Endodermal cell (in vitro differentiated cells): Measurements from ENCODE around the gene GALNT14. TPM values are rescaled to one million over a fixed set of nuclear protein-coding genes. Genes with fewer than 3 reads are reported as not detected.

Source experiments
- DNase-seq: peaks from one replicate; pipeline ENCODE4 v3.0.0-alpha.2; 2017
- H3K27ac ChIP-seq: 2 replicates; pipeline ENCODE4 v1.5.1; 2013; ENCODE audit warnings: mild to moderate bottlenecking, low read depth, low read length, moderate library complexity
- H3K27me3 ChIP-seq: 2 replicates; pipeline ENCODE4 v1.6.1; 2013; ENCODE audit warnings: mild to moderate bottlenecking, low read length, moderate library complexity; ENCODE audit not compliant: insufficient read depth, control insufficient read depth, poor library complexity, severe bottlenecking
- H3K36me3 ChIP-seq: 2 replicates; pipeline ENCODE4 v1.7.0; 2013; ENCODE audit warnings: mild to moderate bottlenecking, low read length, moderate library complexity; ENCODE audit not compliant: control insufficient read depth, insufficient read depth
- H3K4me1 ChIP-seq: one replicate; pipeline ENCODE4 v1.7.0; 2013; ENCODE audit warnings: low read length; ENCODE audit not compliant: control insufficient read depth, insufficient read depth
- H3K4me3 ChIP-seq: 2 replicates; pipeline ENCODE4 v1.5.1; 2013; ENCODE audit warnings: mild to moderate bottlenecking, low read length, moderate library complexity
- H3K9ac ChIP-seq: 2 replicates; pipeline ENCODE4 v1.6.1; 2013; ENCODE audit warnings: mild to moderate bottlenecking, low read length, moderate library complexity; ENCODE audit not compliant: poor library complexity, severe bottlenecking; ENCODE audit errors: extremely low read depth
- H3K9me3 ChIP-seq: 2 replicates; pipeline ENCODE4 v1.6.1; 2013; ENCODE audit warnings: mild to moderate bottlenecking, low read length, moderate library complexity; ENCODE audit not compliant: control insufficient read depth
- H3K27ac Mint-ChIP-seq: 2 replicates; pipeline ENCODE4 v1.8.0; 2020; ENCODE audit warnings: mixed read lengths
- H3K27me3 Mint-ChIP-seq: 2 replicates; pipeline ENCODE4 v1.8.0; 2021; ENCODE audit warnings: mild to moderate bottlenecking, mixed read lengths; ENCODE audit not compliant: insufficient read depth
- H3K36me3 Mint-ChIP-seq: 2 replicates; pipeline ENCODE4 v1.8.0; 2020; ENCODE audit warnings: low read depth, mixed read lengths
- H3K4me1 Mint-ChIP-seq: 2 replicates; pipeline ENCODE4 v1.8.0; 2020; ENCODE audit warnings: mixed read lengths
- H3K4me3 Mint-ChIP-seq: 2 replicates; pipeline ENCODE4 v1.8.0; 2020; ENCODE audit warnings: mild to moderate bottlenecking, moderate library complexity, mixed read lengths
- H3K9me3 Mint-ChIP-seq: 2 replicates; pipeline ENCODE4 v1.8.0; 2020; ENCODE audit warnings: mild to moderate bottlenecking, mixed read lengths
- CTCF ChIP-seq: fragments of 200-600 bp; sonication (generic); conservative IDR thresholded peaks from 2 replicates; pipeline ENCODE4 v1.5.0; 2021; ENCODE audit warnings: antibody characterized with exemption, mild to moderate bottlenecking
- WGBS, 2 experiments: methylation state at CpG; one replicate each; pipeline versions ENCODE4 v1.1.5 to v1.1.7; 2013; ENCODE audit warnings: missing lambda C conversion rate in 2 of 2, mixed read lengths in 1 of 2; ENCODE audit not compliant: insufficient coverage in 1 of 2, insufficient read length in 1 of 2; 5-methylcytosine and 5-hydroxymethylcytosine counted together
- total RNA-seq, 2 donors: library from RNA; stranded (reverse); fragmentation: NEBNext Ultra II Directional in 1 of 2; extraction: Animal tissue kit (Norgen Biotek cat#: 25700) in 1 of 2; gene quantifications; 2 replicates in 1 of 2; 3 replicates in 1 of 2; pipeline ENCODE4 v1.2.1, GENCODE V29; 2021

Gene GALNT14
- total RNA-seq, 2 donors from 2014 or later: 1.4 TPM

DNA sequence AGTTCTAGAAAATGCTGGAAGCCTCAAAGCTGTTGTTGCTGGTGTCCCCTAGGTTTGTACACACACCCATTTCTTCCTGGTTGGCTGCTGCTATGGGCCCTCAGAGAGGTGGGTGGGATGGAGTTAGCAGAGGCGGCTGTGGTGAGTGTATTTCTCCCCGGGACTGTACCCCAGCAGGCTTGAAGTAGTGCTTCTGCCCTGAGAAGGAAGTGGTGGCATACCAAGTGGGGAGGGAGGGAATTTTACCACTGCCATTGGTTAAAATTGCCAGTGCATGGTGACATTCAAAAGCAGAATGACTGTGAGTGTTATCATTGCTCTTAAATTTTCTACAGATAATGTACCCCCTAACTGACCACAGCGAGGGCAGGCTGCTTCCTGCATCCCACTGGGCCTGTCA is 205.4 kb downstream of the GALNT14 start:
- H3K36me3 Mint-ChIP-seq: no peaks in the 10 kb centered on the region
- H3K4me3 Mint-ChIP-seq: no peak overlapping the region
- H3K4me1 Mint-ChIP-seq: peaks cover 12% of the 10 kb centered on the region
- H3K27me3 Mint-ChIP-seq: no peaks in the 10 kb centered on the region
- Histone ChIP-seq H3K4me1 (no peaks in the 10 kb centered on the region), H3K9me3 (no peaks in the 10 kb centered on the region), H3K27ac (no peak overlapping the region), H3K36me3 (no peaks in the 10 kb centered on the region), H3K27me3 (no peaks in the 10 kb centered on the region), H3K9ac (no peak overlapping the region), H3K4me3 (no peak overlapping the region)
- DNase-seq: no peak
- H3K27ac Mint-ChIP-seq: no peak overlapping the region
- 80 to 90% methylated on average over 1 to 3 of the region's 3 CpGs for WGBS, 2 experiments
- H3K9me3 Mint-ChIP-seq: no peaks in the 10 kb centered on the region
- no peak for TF ChIP-seq CTCF

DNA sequence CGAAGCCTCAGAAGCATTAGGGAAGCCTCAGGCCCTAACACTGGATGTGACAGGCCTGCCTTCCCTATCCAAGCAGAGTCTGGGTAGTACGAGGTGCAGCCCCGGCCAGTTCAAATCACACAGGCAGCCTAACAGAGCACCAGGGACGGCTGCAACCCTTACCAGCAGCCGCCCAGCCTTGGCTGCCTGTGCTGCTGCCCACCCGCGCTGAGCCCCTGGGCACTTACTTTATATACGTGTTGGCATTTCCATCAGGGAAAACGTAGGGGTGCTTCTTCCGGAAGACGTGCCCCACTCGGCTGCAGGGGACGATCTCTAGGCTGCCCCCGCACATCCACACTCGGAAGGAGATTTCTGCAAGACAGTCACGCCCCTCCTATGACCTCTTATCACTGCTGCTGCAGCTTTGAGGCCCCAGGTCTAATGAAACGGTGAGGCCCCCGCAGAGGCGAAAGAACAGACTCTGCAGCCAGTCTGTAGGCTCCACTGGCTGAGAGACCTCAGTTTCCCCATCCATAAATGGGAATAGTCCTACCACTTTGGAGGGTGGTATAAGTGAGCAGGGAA is 206.3 kb downstream of the GALNT14 start:
- 93 to 97% methylated on average over 10 to 19 of the region's 19 CpGs for WGBS, 2 experiments
- H3K4me1 ChIP-seq: no peaks in the 10 kb centered on the region
- no peak overlapping the region for H3K4me3 ChIP-seq
- Mint-ChIP-seq H3K27me3 (no peaks in the 10 kb centered on the region), H3K36me3 (no peaks in the 10 kb centered on the region), H3K4me1 (peaks cover 9% of the 10 kb centered on the region), H3K27ac (no peak overlapping the region), H3K9me3 (no peaks in the 10 kb centered on the region), H3K4me3 (no peak overlapping the region)
- H3K27me3 ChIP-seq: no peaks in the 10 kb centered on the region
- no peaks in the 10 kb centered on the region for H3K36me3 ChIP-seq
- H3K9me3 ChIP-seq: no peaks in the 10 kb centered on the region
- no peak overlapping the region for H3K27ac ChIP-seq
- DNase-seq: no peak
- H3K9ac ChIP-seq: no peak overlapping the region
- TF ChIP-seq CTCF: no peak

DNA sequence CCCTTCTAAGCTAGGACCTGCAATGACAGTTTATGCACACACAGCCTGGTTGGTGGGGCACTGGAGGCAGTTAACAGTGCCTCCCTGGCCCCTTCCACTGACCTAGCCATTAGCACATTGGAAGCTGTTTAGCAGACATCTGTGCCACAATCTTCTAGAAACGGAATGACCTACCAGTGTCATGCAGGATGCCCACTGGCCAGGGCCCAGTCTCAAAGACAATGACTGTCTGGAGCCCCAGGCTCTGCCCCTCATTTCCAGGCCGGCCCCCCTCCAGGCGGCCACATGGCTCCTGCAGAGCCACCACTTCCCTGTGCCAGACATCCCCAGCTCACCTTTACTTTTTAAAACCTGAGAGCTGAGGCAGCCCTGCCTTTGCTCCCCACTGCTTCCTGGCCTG is 207.5 kb downstream of the GALNT14 start:
- H3K4me3 ChIP-seq: no peak overlapping the region
- Mint-ChIP-seq H3K9me3 (no peaks in the 10 kb centered on the region), H3K36me3 (no peaks in the 10 kb centered on the region), H3K4me1 (peaks cover 5% of the 10 kb centered on the region), H3K4me3 (no peak overlapping the region), H3K27me3 (no peaks in the 10 kb centered on the region), H3K27ac (no peak overlapping the region)
- H3K27me3 ChIP-seq: no peaks in the 10 kb centered on the region
- TF ChIP-seq CTCF: no peak
- H3K9ac ChIP-seq: no peak overlapping the region
- no peaks in the 10 kb centered on the region for H3K9me3 ChIP-seq
- no peaks in the 10 kb centered on the region for H3K4me1 ChIP-seq
- 50 to 70% methylated on average over 2 to 3 of the region's 3 CpGs for WGBS, 2 experiments
- DNase-seq: no peak
- H3K36me3 ChIP-seq: no peaks in the 10 kb centered on the region
- H3K27ac ChIP-seq: no peak overlapping the region
